Erythroblast (primary cell): ENCODE results near the gene FBXL19.

Experiments used
- GATA1 ChIP-seq: IDR thresholded peaks from 2 replicates; pipeline ENCODE4 v1.6.1; 2011; ENCODE audit warnings: low read depth, mild to moderate bottlenecking, control low read depth, low read length, moderate library complexity
- POLR2A ChIP-seq: IDR thresholded peaks from 2 replicates; pipeline ENCODE4 v1.6.1; 2011; ENCODE audit warnings: mild to moderate bottlenecking, low read length

DNA sequence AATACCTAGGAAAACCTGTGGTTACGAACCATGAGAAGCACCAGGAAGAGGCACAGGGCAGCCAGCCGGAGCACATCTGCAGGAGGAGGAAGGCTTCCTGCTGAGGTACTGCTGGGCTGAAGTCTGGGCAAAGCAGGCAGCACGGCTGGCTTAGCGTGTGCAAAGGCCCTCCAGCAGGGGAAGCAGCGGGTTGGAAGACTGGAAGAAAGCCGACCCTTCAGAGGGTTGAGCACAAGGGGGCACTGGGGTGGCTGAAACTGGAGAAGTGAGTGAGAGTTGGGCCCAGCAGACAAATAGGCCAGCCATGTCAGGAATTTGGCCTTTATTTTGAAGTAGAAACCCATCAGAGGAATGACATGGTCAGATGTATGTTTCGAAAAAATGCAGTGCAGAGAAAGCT, 49.5 kb downstream of the FBXL19 start:
- TF ChIP-seq POLR2A (no peak), GATA1 (no peak)
